Measurements from ENCODE around the gene CSF2RB.

GRCh38 chr22:36930041-36930935 is 16.9 kb downstream of the CSF2RB start:
- no peak for TF ChIP-seq CTCF (CRISPR knock-in tag; IDR thresholded peaks at IDR 0.05)
- TF ChIP-seq POLR2A (IDR thresholded peaks at IDR 0.05; ENCODE audit: insufficient read depth in 1 of 2, low read depth in 2 of 2, low read length in 2 of 2), result no peak
- no peak for TF ChIP-seq ZBTB34 (CRISPR knock-in tag; IDR thresholded peaks at IDR 0.05)
- no peak for TF ChIP-seq MLXIP (CRISPR knock-in tag; IDR thresholded peaks at IDR 0.05; ENCODE audit: borderline replicate concordance)
- no peak for TF ChIP-seq SP1 (IDR thresholded peaks at IDR 0.05)
- TF ChIP-seq SP1 (CRISPR knock-in tag; IDR thresholded peaks at IDR 0.05), result no peak
- TF ChIP-seq USF2 (IDR thresholded peaks at IDR 0.05; ENCODE audit: low read depth, low read length), result no peak
- TF ChIP-seq USF2 (CRISPR knock-in tag; IDR thresholded peaks at IDR 0.05; ENCODE audit: borderline replicate concordance), result no peak
- no peak for TF ChIP-seq ZSCAN31 (CRISPR knock-in tag; IDR thresholded peaks at IDR 0.05; ENCODE audit: low read depth)

Measured in HepG2 (cell line).